Chondrocyte (in vitro differentiated cells): ENCODE measurements around the gene GALNTL6. TPM values are rescaled to one million over a fixed set of nuclear protein-coding genes. Genes with fewer than 3 reads are reported as not detected.
"Not testable (repeated sequence)": the region's sequence is repeated elsewhere in the genome, so short reads cannot be mapped to it uniquely, and the experiment has no call there.

Experiments used
- DNase-seq: peaks from one replicate; pipeline ENCODE4 v3.0.0; 2021; ENCODE audit warnings: mixed read lengths, low spot score
- H3K27ac Mint-ChIP-seq: one replicate; pipeline ENCODE4 v1.8.0; 2021; ENCODE audit warnings: mild to moderate bottlenecking, moderate library complexity, mixed read lengths; ENCODE audit not compliant: unreplicated experiment
- H3K27me3 Mint-ChIP-seq: 2 replicates; pipeline ENCODE4 v1.8.0; 2021; ENCODE audit warnings: low read depth, mixed read lengths
- H3K36me3 Mint-ChIP-seq: 2 replicates; pipeline ENCODE4 v1.8.0; 2021; ENCODE audit warnings: low read depth, mixed read lengths
- H3K4me1 Mint-ChIP-seq: 2 replicates; pipeline ENCODE4 v1.8.0; 2021; ENCODE audit warnings: low read depth, mild to moderate bottlenecking, mixed read lengths
- H3K4me3 Mint-ChIP-seq: one replicate; pipeline ENCODE4 v1.8.0; 2021; ENCODE audit warnings: mild to moderate bottlenecking, moderate library complexity, mixed read lengths; ENCODE audit not compliant: unreplicated experiment
- H3K9me3 Mint-ChIP-seq: 2 replicates; pipeline ENCODE4 v1.8.0; 2021; ENCODE audit warnings: low read depth, mixed read lengths
- CTCF ChIP-seq: fragments of 200-600 bp; sonication (generic); IDR thresholded peaks from 2 replicates; pipeline ENCODE4 v1.5.0; 2021; ENCODE audit warnings: antibody characterized with exemption, mild to moderate bottlenecking, moderate library complexity
- total RNA-seq: library from RNA; stranded (reverse); gene quantifications from 3 replicates; pipeline ENCODE4 v1.2.1, GENCODE V29; 2021

GALNTL6 gene
- total RNA-seq, 1 donor from 2014 or later: not detected

GRCh38 chr4:172721659-172722058, 908.5 kb downstream of the GALNTL6 start:
- Mint-ChIP-seq H3K4me3 (no peak overlapping the region), H3K4me1 (no peaks in the 10 kb centered on the region), H3K27ac (no peak overlapping the region), H3K27me3 (no peaks in the 10 kb centered on the region), H3K36me3 (no peaks in the 10 kb centered on the region), H3K9me3 (no peaks in the 10 kb centered on the region)
- DNase-seq: no peak
- no peak for TF ChIP-seq CTCF

GRCh38 chr4:172725581-172725980, 912.4 kb downstream of the GALNTL6 start:
- TF ChIP-seq CTCF: no peak
- H3K27me3 Mint-ChIP-seq: no peaks in the 10 kb centered on the region
- no peaks in the 10 kb centered on the region for H3K36me3 Mint-ChIP-seq
- H3K4me3 Mint-ChIP-seq: no peak overlapping the region
- peaks cover 16% of the 10 kb centered on the region for H3K9me3 Mint-ChIP-seq
- no peak overlapping the region for H3K27ac Mint-ChIP-seq
- no peak for DNase-seq
- no peaks in the 10 kb centered on the region for H3K4me1 Mint-ChIP-seq

- no peaks in the 10 kb centered on the region for H3K4me1 Mint-ChIP-seq
- H3K27ac Mint-ChIP-seq: no peak overlapping the region
- peaks cover 17% of the 10 kb centered on the region for H3K9me3 Mint-ChIP-seq
- DNase-seq: no peak
- no peak overlapping the region for H3K4me3 Mint-ChIP-seq
- no peak for TF ChIP-seq CTCF
- H3K27me3 Mint-ChIP-seq: no peaks in the 10 kb centered on the region
- H3K36me3 Mint-ChIP-seq: no peaks in the 10 kb centered on the region
These were observed 912.8 kb downstream of the GALNTL6 start for GRCh38 chr4:172726001-172726423.

GRCh38 chr4:172727631-172728030, 914.4 kb downstream of the GALNTL6 start:
- no peak for TF ChIP-seq CTCF
- no peak for DNase-seq
- Mint-ChIP-seq H3K4me3 (no peak overlapping the region), H3K4me1 (no peaks in the 10 kb centered on the region), H3K27ac (no peak overlapping the region), H3K9me3 (peaks cover 33% of the 10 kb centered on the region), H3K27me3 (no peaks in the 10 kb centered on the region), H3K36me3 (no peaks in the 10 kb centered on the region)

GRCh38 chr4:172733645-172734044, 920.4 kb downstream of the GALNTL6 start:
- DNase-seq, H3K27ac Mint-ChIP-seq, H3K4me1 Mint-ChIP-seq, H3K4me3 Mint-ChIP-seq, H3K36me3 Mint-ChIP-seq, H3K27me3 Mint-ChIP-seq: not testable (repeated sequence)
- peaks cover 79% of the 10 kb centered on the region for H3K9me3 Mint-ChIP-seq

- no peak overlapping the region for H3K27ac Mint-ChIP-seq
- peaks cover 3% of the 10 kb centered on the region for H3K36me3 Mint-ChIP-seq
- H3K9me3 Mint-ChIP-seq: peaks cover 76% of the 10 kb centered on the region
- no peak for DNase-seq
- no peak for TF ChIP-seq CTCF
- H3K4me3 Mint-ChIP-seq: no peak overlapping the region
- no peaks in the 10 kb centered on the region for H3K27me3 Mint-ChIP-seq
- H3K4me1 Mint-ChIP-seq: no peaks in the 10 kb centered on the region
These were observed 921.4 kb downstream of the GALNTL6 start for GRCh38 chr4:172734555-172734954.
